ENCODE measurements around the gene TREM2.

GRCh38 chr6:41199552-41200246 lies 36.8 kb upstream of the TREM2 start:
- TF ChIP-seq, protein P1, sequence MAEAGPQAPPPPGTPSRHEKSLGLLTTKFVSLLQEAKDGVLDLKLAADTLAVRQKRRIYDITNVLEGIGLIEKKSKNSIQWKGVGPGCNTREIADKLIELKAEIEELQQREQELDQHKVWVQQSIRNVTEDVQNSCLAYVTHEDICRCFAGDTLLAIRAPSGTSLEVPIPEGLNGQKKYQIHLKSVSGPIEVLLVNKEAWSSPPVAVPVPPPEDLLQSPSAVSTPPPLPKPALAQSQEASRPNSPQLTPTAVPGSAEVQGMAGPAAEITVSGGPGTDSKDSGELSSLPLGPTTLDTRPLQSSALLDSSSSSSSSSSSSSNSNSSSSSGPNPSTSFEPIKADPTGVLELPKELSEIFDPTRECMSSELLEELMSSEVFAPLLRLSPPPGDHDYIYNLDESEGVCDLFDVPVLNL (IDR thresholded peaks at IDR 0.05; ENCODE audit: low read depth, low read length) = no peak
- TF ChIP-seq CTCF (IDR thresholded peaks at IDR 0.05 in 2 of 3, conservative IDR thresholded peaks at IDR 0.05 in 1 of 3; ENCODE audit: control insufficient read depth in 2 of 3, extremely low read depth in 1 of 3, insufficient read depth in 1 of 3, low read depth in 3 of 3, low read length in 3 of 3) (no peak), NRF1 (conservative IDR thresholded peaks at IDR 0.05; ENCODE audit: low read depth, low read length) (no peak)
